DOHH2 (cell line): ENCODE data around the gene CYP2C8.
"Not testable (repeated sequence)": the region's sequence is repeated elsewhere in the genome, so short reads cannot be mapped to it uniquely, and the experiment has no call there.

Experiments
- CTCF ChIP-seq: fragments of 200-600 bp; sonication (generic); IDR thresholded peaks from one replicate; pipeline ENCODE4 v1.5.1; 2014; ENCODE audit warnings: antibody characterized with exemption, mild to moderate bottlenecking, low read depth, low read length; ENCODE audit not compliant: poor library complexity, severe bottlenecking
- EZH2phosphoT487 ChIP-seq: fragments of 200-600 bp; sonication (generic); IDR thresholded peaks from 2 replicates; pipeline ENCODE4 v1.6.1; 2017; ENCODE audit warnings: borderline replicate concordance, mild to moderate bottlenecking, antibody characterized with exemption, low read length, moderate library complexity, mixed read lengths

- not testable (repeated sequence) for TF ChIP-seq CTCF, EZH2phosphoT487
Measured at GRCh38 chr10:95064125-95064524, 5.2 kb downstream of the CYP2C8 start.
